GM12878 (cell line): ENCODE measurements around the gene CACNA2D3. TPM values are rescaled to one million over a fixed set of nuclear protein-coding genes. Genes with fewer than 3 reads are reported as not detected.

ENCODE experiments used
- ATAC-seq: fragments of 200-7000 bp; cut with Tn5 transposase; 3 replicates; pipeline ENCODE4 v1.9.1; 2020; ENCODE audit warnings: mild to moderate bottlenecking, moderate library complexity
- BruUV-seq: library from RNA; stranded (reverse); fragments of 400-500 nt; replicated peaks from 2 replicates; lab custom pipeline; 2021; lab: Mats Ljungman, UMichigan
- CTCF ChIA-PET: fragments of 300-600 bp; sonication (Branson Sonifier 250); formaldehyde crosslinking; extraction: SDS; loops from one replicate; lab custom pipeline; 2021; ENCODE audit warnings: inconsistent platforms; lab: Yijun Ruan, JAX
- POLR2A ChIA-PET: fragments of 350-600 bp; formaldehyde crosslinking; extraction: SDS; loops from one replicate; lab custom pipeline; 2021; ENCODE audit warnings: inconsistent platforms; lab: Charles Lee
- RAD21 ChIA-PET: fragments of 300-600 bp; sonication (Branson Sonifier 250); formaldehyde crosslinking; loops from one replicate; lab custom pipeline; 2023; ENCODE audit warnings: antibody characterized with exemption; ENCODE audit not compliant: unreplicated experiment; lab: Charles Lee
- SMC1A ChIA-PET: fragments of 300-600 bp; sonication (Branson Sonifier 250); formaldehyde crosslinking; loops from one replicate; lab custom pipeline; 2023; ENCODE audit not compliant: unreplicated experiment, uncharacterized antibody; lab: Charles Lee
- DNase-seq: peaks from one replicate; pipeline ENCODE4 v3.0.0-alpha.2; 2011; ENCODE audit warnings: low read depth, low spot score
- FAIRE-seq: peaks from 3 replicates; lab custom pipeline; 2011; peaks lifted over from hg19 to GRCh38; lab: Jason Lieb, UNC
- H2AFZ ChIP-seq: 2 replicates; pipeline ENCODE4 v1.6.0; 2011; ENCODE audit warnings: low read depth, low read length, control low read depth; ENCODE audit not compliant: control insufficient read depth
- H3K27ac ChIP-seq: 2 replicates; pipeline ENCODE4 v1.5.1; 2011; ENCODE audit warnings: control low read depth; ENCODE audit not compliant: control insufficient read depth, insufficient read depth
- H3K27me3 ChIP-seq, 2 experiments: replicated peaks in 1 of 2; 2 replicates each; pipeline versions ENCODE4 v1.6.0 to v1.6.1; 2011; ENCODE audit warnings: low read length in 1 of 2; ENCODE audit not compliant: control insufficient read depth in 2 of 2, insufficient read depth in 2 of 2
- H3K36me3 ChIP-seq, 2 experiments: 2 replicates each; pipeline ENCODE4 v1.5.1; 2011; ENCODE audit warnings: low read length in 1 of 2; ENCODE audit not compliant: control insufficient read depth in 2 of 2, insufficient read depth in 2 of 2
- H3K4me1 ChIP-seq: 2 replicates; pipeline ENCODE4 v1.6.1; 2011; ENCODE audit warnings: mild to moderate bottlenecking, low read length, moderate library complexity, mixed read lengths; ENCODE audit not compliant: control insufficient read depth, insufficient read depth
- H3K4me2 ChIP-seq: 2 replicates; pipeline ENCODE4 v1.6.0; 2011; ENCODE audit warnings: control low read depth; ENCODE audit not compliant: control insufficient read depth, insufficient read depth
- H3K4me3 ChIP-seq: fragments of 200-600 bp; sonication (generic); 2 replicates; pipeline ENCODE4 v1.5.1; 2016
- H3K79me2 ChIP-seq: 2 replicates; pipeline ENCODE4 v1.6.0; 2011; ENCODE audit warnings: low read length; ENCODE audit not compliant: control insufficient read depth, insufficient read depth
- H3K9ac ChIP-seq: 2 replicates; pipeline ENCODE4 v1.8.0; 2011; ENCODE audit warnings: low read length, control low read depth, mixed read lengths; ENCODE audit not compliant: control insufficient read depth, insufficient read depth
- H3K9me3 ChIP-seq: replicated peaks from 3 replicates; pipeline ENCODE4 v1.5.1; 2011; ENCODE audit warnings: mild to moderate bottlenecking, low read length; ENCODE audit not compliant: control insufficient read depth, insufficient read depth
- H4K20me1 ChIP-seq: 2 replicates; pipeline ENCODE4 v1.6.0; 2011; ENCODE audit not compliant: control insufficient read depth, insufficient read depth
- BCL11A ChIP-seq: IDR thresholded peaks from 2 replicates; pipeline ENCODE4 v1.6.1; 2011; ENCODE audit warnings: low read depth, low read length
- CHD4 ChIP-seq: fragments of 200-600 bp; sonication (generic); IDR thresholded peaks from 2 replicates; pipeline ENCODE4 v1.6.1; 2016; ENCODE audit warnings: mild to moderate bottlenecking
- ETV6 ChIP-seq, 2 experiments: fragments of 450-650 bp in 1 of 2; IDR thresholded peaks in 1 of 2; conservative IDR thresholded peaks in 1 of 2; 2 replicates each; pipeline ENCODE4 v1.6.1; 2014; ENCODE audit warnings: antibody characterized with exemption in 1 of 2, borderline replicate concordance in 1 of 2, low read depth in 1 of 2, mild to moderate bottlenecking in 1 of 2, moderate library complexity in 1 of 2
- HDAC6 ChIP-seq: fragments of 200-600 bp; sonication (generic); IDR thresholded peaks from one replicate; pipeline ENCODE4 v1.8.0; 2017; ENCODE audit warnings: antibody characterized with exemption; ENCODE audit not compliant: unreplicated experiment
- JUNB ChIP-seq: IDR thresholded peaks from 2 replicates; pipeline ENCODE4 v1.6.1; 2016; ENCODE audit warnings: antibody characterized with exemption, mild to moderate bottlenecking
- PKNOX1 ChIP-seq: fragments of 450-650 bp; IDR thresholded peaks from 2 replicates; pipeline ENCODE4 v1.6.1; 2016; ENCODE audit warnings: mild to moderate bottlenecking
- RAD51 ChIP-seq: fragments of 450-650 bp; IDR thresholded peaks from 2 replicates; pipeline ENCODE4 v1.6.1; 2016; ENCODE audit warnings: moderate library complexity, mild to moderate bottlenecking, inconsistent platforms
- RFX5 ChIP-seq: IDR thresholded peaks from 2 replicates; pipeline ENCODE4 v1.6.1; 2011; ENCODE audit warnings: low read depth, low read length, improper control_type of control experiment
- SIN3A ChIP-seq: IDR thresholded peaks from 2 replicates; pipeline ENCODE4 v1.6.1; 2012; ENCODE audit warnings: low read depth, low read length, improper control_type of control experiment
- SMARCA5 ChIP-seq: fragments of 450-650 bp; IDR thresholded peaks from 2 replicates; pipeline ENCODE4 v1.6.1; 2017; ENCODE audit warnings: mild to moderate bottlenecking
- SREBF1 ChIP-seq: IDR thresholded peaks from 2 replicates; pipeline ENCODE4 v1.6.1; 2012; ENCODE audit warnings: mild to moderate bottlenecking, low read length
- TARDBP ChIP-seq: IDR thresholded peaks from 2 replicates; pipeline ENCODE4 v1.6.1; 2016; ENCODE audit warnings: borderline replicate concordance
- TCF12 ChIP-seq: IDR thresholded peaks from 2 replicates; pipeline ENCODE4 v1.6.1; 2011; ENCODE audit warnings: low read depth, mild to moderate bottlenecking, low read length
- WRNIP1 ChIP-seq: IDR thresholded peaks from 2 replicates; pipeline ENCODE4 v1.6.1; 2011; ENCODE audit warnings: low read depth, low read length, improper control_type of control experiment, borderline replicate concordance
- YBX1 ChIP-seq: fragments of 450-650 bp; IDR thresholded peaks from 2 replicates; pipeline ENCODE4 v1.6.1; 2016; ENCODE audit warnings: antibody characterized with exemption
- ZBTB33 ChIP-seq: fragments of 450-650 bp; IDR thresholded peaks from 2 replicates; pipeline ENCODE4 v1.6.1; 2017; ENCODE audit warnings: mild to moderate bottlenecking
- ZNF207 ChIP-seq: fragments of 450-650 bp; IDR thresholded peaks from 2 replicates; pipeline ENCODE4 v1.6.1; 2014; ENCODE audit warnings: antibody characterized with exemption, mild to moderate bottlenecking, borderline replicate concordance
- ZNF384 ChIP-seq: IDR thresholded peaks from 2 replicates; pipeline ENCODE4 v1.6.1; 2012; ENCODE audit warnings: low read depth, mild to moderate bottlenecking, low read length, improper control_type of control experiment, borderline replicate concordance
- WGBS: methylation state at CpG from one replicate; pipeline ENCODE4 v1.1.6; 2016; ENCODE audit warnings: low lambda C conversion rate; ENCODE audit not compliant: insufficient replicate concordance, insufficient coverage; ENCODE audit errors: missing lambda C conversion rate; 5-methylcytosine and 5-hydroxymethylcytosine counted together
- in situ Hi-C: fragments of 300-500 bp; cut with MboI; formaldehyde crosslinking; loops from 9 replicates; pipeline ENCODE4 v1.14.3; 2018; ENCODE audit warnings: mixed read lengths
- intact Hi-C: fragments of 100-400 bp; cut with micrococcal nuclease; formaldehyde crosslinking; loops from one replicate; pipeline ENCODE4 v1.14.2; 2022; ENCODE audit not compliant: unreplicated experiment
- polyA plus RNA-seq, 11 experiments: library from polyadenylated mRNA; depleted of rRNA in 4 of 11; unstranded in 6 of 11; stranded (reverse) in 5 of 11; fragments of >200 nt; fragmentation: Nextera tagmentation in 4 of 11; fragmentation: Illumina TruSeq in 1 of 11; extraction: Ambion mirVana in 4 of 11; extraction: Trizol in 1 of 11; gene quantifications; 1 replicate in 1 of 11; 2 replicates in 10 of 11; pipeline versions ENCODE4 v1.2.1 to v1.2.3, GENCODE V29; 2011 to 2016; ENCODE audit warnings: inconsistent platforms in 2 of 11, missing spikeins in 2 of 11, low read depth in 1 of 11
- total RNA-seq, 4 experiments: library from RNA; depleted of rRNA in 3 of 4; stranded (reverse); fragments of >200 nt in 3 of 4; fragmentation: Illumina TruSeq in 1 of 4; extraction: Trizol in 1 of 4; gene quantifications; 2 replicates each; pipeline versions ENCODE4 v1.2.1 to v1.2.3, GENCODE V29; 2013 to 2021

The CACNA2D3 gene
- total and polyA plus RNA-seq, 10 of the 15 experiments (the other 5 are each of a cell fraction or from before 2014, with no cell fraction given) = not detected

- H3K4me2 ChIP-seq = no peak overlapping the region
- peaks cover 0 to 4% of the 10 kb centered on the region in 2 experiments; a peak in 3 of 4 replicates for H3K27me3 ChIP-seq
- no peaks in the 10 kb centered on the region for H3K9me3 ChIP-seq
- 45% methylated on average over 2 of the region's 2 CpGs for WGBS
- no peak for TF ChIP-seq HDAC6
- no peak for TF ChIP-seq ETV6 (conservative IDR thresholded peaks at IDR 0.05 in 1 of 2, IDR thresholded peaks at IDR 0.05 in 1 of 2; ENCODE audit: borderline replicate concordance in 1 of 2, low read depth in 1 of 2)
- TF ChIP-seq SREBF1 = no peak
- no peak for TF ChIP-seq RAD51
- TF ChIP-seq ZNF207 = no peak
- TF ChIP-seq TCF12 = no peak
- no peak for TF ChIP-seq BCL11A
- TF ChIP-seq ZNF384 = no peak
- no peak for TF ChIP-seq SIN3A
- no peak for TF ChIP-seq ZBTB33
- TF ChIP-seq JUNB = no peak
- TF ChIP-seq TARDBP = no peak
- no peak for TF ChIP-seq PKNOX1
- no peak for TF ChIP-seq YBX1
- no peak for TF ChIP-seq RFX5
- TF ChIP-seq SMARCA5 = no peak
- no peak for TF ChIP-seq WRNIP1
- TF ChIP-seq CHD4 = no peak
- H3K9ac ChIP-seq = no peak overlapping the region
- ChIA-PET CTCF (no interaction called here), RAD21 (no interaction called here), SMC1A (no interaction called here), POLR2A (no interaction called here)
- no peak overlapping the region for H3K27ac ChIP-seq
- FAIRE-seq (no peak), ATAC-seq (no peak), DNase-seq (no peak)
- intact Hi-C loops (no loop called here), in situ Hi-C loops (no loop called here)
- H3K79me2 ChIP-seq = no peaks in the 10 kb centered on the region
- BruUV-seq = no TSS peak
- no peaks in the 10 kb centered on the region for H3K4me1 ChIP-seq
- H3K36me3 ChIP-seq = no peaks in the 10 kb centered on the region
- H3K4me3 ChIP-seq = no peak overlapping the region
- H2AFZ ChIP-seq = no peak overlapping the region
- no peaks in the 10 kb centered on the region for H4K20me1 ChIP-seq
Observed at GRCh38 chr3:54940971-54941370, 818.6 kb downstream of the CACNA2D3 start.
